H54 (cell line): ENCODE results near the gene SSBP3.

ENCODE experiments used
- DNase-seq: peaks from one replicate; pipeline ENCODE4 v3.0.0; 2011; ENCODE audit warnings: low spot score, mixed read lengths; ENCODE audit not compliant: insufficient read length
- FAIRE-seq: peaks from 3 replicates; lab custom pipeline; 2011; peaks lifted over from hg19 to GRCh38; lab: Jason Lieb, UNC
- POLR2A ChIP-seq: IDR thresholded peaks from 2 replicates; pipeline ENCODE4 v1.6.1; 2011; ENCODE audit warnings: low read depth, mild to moderate bottlenecking, low read length

The SSBP3 gene

DNA sequence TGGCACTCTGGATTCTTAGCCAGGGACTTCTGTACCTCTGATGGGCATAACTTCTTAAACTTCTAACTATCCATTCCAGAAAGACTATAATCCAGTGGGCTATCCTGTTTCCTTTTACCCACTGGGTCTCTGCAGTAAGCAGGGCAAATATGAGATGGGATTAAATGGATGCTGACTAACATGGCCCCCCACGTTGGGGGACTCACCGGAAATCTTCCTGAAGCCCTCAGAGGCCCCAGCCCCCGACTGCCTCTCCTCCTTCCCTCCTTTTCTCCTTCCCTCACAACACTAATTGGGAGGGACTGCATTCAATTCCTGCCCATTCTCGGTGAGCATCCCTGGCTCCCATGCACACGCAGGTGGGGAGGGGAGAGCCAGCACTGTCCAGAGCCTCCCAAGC is 70.1 kb downstream of the SSBP3 start:
- no peak for FAIRE-seq
- no peak for DNase-seq
- no peak for TF ChIP-seq POLR2A

DNA sequence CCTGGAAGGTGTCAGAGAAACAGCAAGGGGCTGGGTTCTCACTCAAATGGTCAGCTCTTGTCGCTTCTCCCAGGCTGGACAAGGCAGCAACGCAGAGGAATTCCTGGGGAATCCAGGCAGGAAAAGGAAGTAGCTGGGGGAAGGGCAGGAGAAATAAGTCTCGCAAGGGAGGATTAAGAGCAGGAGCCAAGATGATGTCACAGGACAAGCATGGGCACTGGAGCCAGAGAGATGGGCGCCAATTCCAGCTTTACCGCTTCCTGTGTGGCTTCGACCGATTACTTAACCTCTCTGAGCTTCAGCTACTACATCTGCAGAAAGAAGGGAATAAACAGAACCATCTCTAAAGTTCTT is 70.5 kb downstream of the SSBP3 start:
- FAIRE-seq (peak; percentile 75), DNase-seq (peak; percentile 84)
- 0 out of 2 replicates have a peak, but pooled peaks have one; percentile 20 for TF ChIP-seq POLR2A

DNA sequence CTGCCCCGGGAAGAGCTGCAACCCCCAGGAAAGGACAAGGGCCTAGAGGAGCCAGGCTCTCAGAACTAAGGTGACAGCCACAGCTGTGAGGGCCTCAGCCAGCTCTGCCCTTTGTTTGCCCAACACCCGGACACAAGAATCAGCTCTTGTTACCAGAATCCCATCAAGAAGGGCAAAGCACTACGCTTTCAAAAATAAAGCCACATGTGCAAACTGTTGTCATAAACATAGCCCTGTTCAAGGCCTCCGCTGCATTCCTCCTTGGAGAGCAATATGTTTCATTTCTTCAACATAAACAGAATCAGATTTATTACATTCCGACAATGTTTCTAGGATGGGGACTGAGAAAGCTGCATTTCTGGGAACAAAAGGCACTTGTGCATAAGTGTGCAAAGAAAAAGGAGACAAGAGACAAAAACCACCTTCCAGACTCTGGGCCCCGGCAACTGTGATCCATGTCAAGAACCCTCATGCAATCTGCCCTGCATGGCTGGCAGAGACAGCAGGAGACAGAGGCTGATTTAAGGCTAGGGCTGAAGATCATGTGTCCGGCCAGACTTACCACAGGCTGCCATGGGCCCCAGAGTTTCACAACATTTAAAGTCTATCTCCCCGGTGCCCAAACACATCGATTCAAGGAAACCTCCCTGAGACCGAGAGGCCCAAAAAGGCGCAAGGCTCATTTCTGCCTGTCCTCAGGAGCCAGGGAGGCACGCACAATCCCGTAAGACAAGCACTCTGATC is 71.0 kb downstream of the SSBP3 start:
- no peak for TF ChIP-seq POLR2A
- no peak for FAIRE-seq
- no peak for DNase-seq

DNA sequence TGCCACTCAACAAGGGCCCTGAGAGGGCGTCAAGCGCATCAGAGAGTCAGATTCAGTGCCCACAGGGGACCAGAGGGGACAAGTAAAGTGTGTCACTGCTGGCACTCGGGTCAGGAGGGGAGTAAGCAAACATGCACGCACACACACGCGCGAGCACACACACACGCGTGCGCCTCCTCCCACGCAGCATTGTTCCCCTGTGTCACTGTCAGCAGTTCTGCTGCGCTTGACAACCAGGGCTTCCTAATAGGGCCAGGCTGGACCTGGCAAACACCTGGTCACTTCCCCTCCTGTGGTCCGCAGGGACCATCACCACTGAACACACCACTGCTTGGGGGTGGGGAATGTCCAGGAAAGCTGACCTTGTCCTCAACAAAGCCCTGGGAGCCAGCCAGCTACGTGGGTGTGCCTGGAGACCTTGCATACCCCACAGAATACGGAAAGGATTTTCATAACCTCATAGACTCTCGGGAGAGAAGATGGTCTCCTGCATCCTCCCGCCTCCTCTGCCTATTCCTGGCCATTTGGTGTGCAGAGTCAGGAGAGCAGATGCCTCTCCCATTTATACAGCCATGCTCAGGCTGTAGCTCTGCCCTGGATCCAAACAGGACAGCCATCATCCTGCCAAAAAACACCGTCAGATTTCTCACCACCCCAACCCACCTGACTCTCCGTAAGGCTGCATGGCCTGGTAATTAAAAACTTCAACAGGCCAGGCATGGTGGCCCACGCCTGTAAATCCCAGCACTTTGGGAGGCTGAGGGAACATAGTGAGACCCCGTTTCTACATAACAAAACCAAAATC is 73.2 kb downstream of the SSBP3 start:
- DNase-seq: no peak
- no peak for TF ChIP-seq POLR2A
- FAIRE-seq: no peak

DNA sequence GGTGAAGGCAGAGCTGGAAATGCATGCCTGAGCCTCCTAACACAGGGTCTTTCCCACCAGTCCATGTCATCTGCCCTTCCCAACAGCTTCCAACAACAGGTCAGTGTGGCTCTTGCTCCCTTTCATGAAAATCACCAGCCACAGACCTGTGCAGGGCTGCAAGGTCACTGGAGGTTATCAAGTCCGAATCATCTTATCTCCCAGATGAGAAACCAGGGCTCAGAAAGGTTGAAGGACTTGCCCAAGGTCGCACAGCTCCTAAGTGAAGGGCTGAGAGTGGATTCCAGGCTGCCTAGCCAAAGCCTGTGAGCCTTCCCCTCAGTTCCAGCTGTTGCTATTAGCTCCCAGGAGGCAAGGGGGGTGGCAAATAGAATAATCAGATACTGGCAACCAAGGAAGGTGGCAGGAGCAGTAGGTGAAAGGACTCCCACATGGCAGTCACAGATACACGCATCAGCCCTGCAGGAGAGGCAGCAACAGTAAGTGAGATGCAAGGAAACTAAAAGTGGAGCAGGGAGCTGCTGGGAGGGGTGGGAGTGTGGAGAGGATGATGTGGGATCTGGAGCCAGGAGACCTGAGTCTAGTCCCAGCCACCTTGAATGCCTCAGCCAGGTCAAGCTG is 74.2 kb downstream of the SSBP3 start:
- TF ChIP-seq POLR2A: no peak
- DNase-seq (no peak), FAIRE-seq (no peak)

DNA sequence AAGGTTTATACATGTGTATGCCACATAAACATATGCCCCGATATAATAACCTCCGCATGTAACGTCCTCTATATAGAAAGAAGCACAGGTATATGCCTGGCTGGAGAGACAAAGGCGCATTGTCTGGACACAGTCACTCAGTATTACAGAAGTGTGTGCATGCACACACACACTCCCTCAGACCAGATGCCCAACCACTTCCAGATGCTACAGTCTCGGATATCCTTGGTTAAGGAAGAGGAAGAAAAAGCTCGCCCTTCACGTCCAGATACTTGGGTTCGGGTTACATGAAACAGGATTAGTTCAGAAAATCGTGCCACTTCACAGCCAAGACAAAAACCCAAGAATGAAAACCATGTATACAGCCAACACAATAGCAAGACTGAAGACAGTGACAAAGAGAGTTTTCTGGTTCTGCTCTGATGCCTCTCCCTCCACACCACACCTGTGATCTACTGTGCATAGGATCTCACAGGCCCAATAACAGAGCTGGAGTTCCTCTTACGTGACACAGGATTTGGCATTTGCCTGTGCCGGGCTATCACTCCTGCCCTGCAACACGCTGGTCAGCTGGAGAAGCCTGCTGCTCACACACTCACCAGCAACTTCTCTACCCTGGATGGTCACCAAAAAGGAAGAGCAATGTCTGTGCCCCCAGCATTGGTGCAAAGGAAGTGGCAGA is 75.0 kb downstream of the SSBP3 start:
- FAIRE-seq (no peak), DNase-seq (no peak)
- TF ChIP-seq POLR2A: no peak

DNA sequence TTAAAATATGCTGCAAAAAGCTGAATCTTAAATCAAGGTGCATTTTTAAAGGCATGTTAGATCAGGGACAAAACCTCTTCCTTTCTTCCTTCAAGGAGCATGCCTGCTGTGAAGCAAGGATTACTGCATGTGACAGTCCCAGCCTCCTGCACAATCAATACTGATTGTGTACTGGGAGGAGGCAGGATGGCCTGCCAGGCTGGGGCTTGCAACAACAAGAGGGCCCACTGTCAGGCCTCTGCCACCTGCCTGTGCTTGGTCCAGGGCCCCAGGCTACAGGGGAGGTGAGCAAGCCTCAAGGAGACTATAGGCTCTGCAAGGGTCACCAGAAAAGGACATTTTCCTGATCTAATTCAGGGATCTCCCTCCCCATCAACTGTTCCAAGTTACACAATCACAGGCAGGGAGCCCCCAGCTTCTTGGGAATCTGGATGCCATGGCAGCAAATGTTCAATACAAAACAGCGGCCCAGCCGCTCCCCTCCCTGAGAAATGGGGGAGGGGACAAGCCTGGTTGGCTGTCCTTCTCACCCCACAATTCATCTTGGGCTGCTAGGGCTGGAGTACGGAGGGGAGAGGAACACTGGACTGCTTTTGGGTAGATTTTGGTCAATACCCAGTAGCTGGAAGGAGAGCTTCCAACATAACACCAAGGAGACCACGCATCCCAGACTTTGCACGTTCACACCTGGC is 76.7 kb downstream of the SSBP3 start:
- FAIRE-seq: no peak
- DNase-seq: no peak
- no peak for TF ChIP-seq POLR2A

DNA sequence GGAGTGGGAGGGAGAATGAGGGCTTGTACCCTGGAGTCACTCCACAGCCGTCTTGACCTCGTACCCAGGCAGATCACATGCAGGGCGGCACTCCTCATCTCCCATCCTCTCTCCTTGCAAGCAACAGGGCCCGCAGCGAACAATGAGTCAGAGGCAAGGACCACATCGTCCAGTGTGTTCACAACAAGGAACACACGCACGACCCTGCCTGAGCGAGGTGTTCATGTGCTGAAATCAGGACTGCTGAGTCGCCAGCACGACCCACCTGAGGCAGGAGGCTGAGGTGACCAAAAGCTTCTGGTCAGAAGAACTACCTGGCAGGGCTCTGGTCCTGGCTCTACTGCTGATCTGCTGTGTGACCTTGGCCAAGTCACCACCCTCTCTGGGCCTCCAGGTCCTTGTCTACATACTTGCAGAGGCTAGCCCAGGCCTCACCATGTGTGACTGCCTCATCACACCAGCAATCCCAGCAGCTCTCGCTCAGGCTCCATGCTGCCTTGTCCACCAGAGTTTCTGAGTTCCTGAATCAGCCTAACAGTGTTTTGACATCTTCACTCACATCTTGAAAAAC is 78.0 kb downstream of the SSBP3 start:
- DNase-seq (no peak), FAIRE-seq (no peak)
- no peak for TF ChIP-seq POLR2A

DNA sequence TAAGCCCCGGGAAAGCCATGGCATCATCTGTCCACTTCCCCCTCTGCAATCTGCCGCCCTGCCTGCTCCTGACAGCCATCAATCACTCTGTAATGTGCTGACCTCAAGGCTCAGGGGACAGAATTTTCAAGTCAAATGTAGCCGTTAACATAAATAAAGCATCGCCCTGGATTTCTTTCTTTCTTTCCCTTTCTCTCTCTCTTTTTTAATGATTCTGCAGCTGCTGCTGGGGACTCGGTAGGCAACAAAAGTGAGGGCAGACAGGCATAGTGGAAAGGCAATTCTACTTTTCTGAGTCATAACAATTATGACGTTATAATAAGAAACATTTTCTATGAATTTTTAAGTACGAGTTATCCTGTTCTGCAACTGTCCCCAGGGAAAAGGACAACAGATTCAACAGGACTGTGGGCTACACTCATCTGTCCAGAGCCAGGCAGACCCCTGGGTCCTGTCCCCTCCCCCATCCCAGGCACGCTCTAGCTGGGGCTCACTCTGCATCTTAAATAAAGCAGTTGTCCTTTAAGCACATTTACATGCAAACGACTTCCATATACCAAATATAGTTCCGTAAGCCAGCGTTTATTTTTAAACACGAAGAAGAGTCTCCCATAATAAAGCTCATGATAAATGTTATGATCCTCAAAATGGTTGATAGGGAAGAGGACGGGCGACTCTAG is 78.7 kb downstream of the SSBP3 start:
- DNase-seq (no peak), FAIRE-seq (no peak)
- no peak for TF ChIP-seq POLR2A

DNA sequence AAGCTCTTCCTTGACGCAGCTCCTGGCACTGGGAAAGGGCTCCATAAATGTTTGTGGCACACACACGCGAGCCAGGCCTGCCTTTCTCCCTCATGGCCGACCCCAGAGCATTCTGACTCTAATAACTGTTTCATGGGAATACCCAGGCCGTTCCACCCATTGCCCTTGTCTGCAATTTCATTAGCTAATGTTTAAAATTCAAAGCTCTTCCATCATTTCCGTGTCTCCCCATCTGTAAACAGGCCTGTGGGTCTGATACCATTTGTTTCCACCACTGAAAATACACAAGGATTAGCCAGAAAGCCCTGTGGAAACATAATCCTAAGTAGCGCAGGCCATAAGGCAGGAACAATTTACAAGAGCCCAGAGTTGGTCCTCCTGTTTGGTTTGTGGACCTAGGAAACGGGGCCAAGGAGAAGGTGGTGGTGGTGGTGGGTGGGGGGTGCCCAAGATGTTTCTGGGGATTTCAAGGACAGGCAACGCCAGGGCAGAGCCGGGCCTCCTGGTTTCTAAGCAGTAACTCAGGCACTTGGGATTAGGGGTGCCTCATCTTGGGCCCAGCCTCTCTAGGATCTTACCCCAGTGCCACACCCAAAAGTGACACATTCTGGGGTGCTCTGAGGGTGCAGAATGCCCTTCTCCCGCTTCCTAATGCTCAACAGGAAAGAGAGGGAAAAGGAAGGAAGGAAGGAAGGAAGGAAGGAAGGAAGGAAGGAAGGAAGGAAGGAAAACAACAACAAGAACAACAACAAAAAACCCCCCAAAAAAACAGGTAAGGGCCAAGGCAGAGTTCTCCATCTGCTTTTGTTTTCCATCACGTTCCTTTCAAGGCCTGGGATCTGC is 79.4 kb downstream of the SSBP3 start:
- FAIRE-seq (no peak), DNase-seq (no peak)
- no peak for TF ChIP-seq POLR2A

DNA sequence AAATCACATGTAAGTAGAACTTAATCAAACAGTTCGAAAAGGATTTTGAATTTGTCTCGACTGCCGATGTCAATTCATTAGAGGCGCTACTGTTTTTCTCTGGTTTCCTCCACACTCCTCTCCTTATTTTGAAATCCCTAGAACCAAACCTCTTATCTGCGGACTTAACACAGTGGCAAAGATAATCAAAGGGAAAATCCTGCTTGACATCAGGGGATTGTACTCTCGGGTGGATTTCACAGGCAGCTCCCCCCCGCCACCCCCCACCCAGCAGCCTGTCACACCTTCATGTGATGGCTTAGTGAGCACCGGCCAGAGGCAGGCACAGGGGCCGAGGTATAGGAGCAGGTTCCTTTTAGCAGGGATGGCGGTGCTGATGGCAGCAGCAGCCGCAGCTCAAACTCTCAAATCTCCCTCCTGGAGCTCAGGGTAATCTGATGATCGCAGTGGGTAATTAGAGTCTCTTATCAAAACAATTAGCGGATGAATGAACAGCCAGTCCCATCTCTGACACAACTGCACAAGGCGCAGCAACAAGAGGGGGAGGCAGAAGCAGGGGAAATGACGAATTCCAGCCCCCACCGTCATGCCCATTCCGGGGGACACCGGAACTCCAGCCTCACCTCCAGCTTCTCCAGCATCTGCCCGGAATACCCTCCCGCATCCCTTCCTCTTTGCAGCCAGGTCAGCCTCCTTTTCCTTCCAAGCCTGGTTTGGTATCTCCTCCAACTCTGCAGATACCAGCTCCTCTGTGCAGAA is 80.3 kb downstream of the SSBP3 start:
- DNase-seq: no peak
- TF ChIP-seq POLR2A: no peak
- FAIRE-seq: no peak
